HepG2 (cell line): ENCODE measurements around the gene HDHD3. TPM values are rescaled to one million over a fixed set of nuclear protein-coding genes. Genes with fewer than 3 reads are reported as not detected.

Experiments used
- BORCS8-MEF2B ChIP-seq: sonication (generic); formaldehyde crosslinking; IDR thresholded peaks from 2 replicates; pipeline ENCODE4 v1.8.0; 2022; ENCODE audit warnings: mild to moderate bottlenecking, missing genetic modification reagents
- CAMTA2 ChIP-seq: sonication (generic); formaldehyde crosslinking; IDR thresholded peaks from 2 replicates; pipeline ENCODE4 v1.4.0; 2020; ENCODE audit warnings: mild to moderate bottlenecking, missing genetic modification reagents, borderline replicate concordance
- CENPBD1 ChIP-seq: sonication (generic); formaldehyde crosslinking; IDR thresholded peaks from 2 replicates; pipeline ENCODE4 v1.8.0; 2022; ENCODE audit warnings: missing genetic modification reagents, low read depth, mild to moderate bottlenecking, borderline replicate concordance
- CREBL2 ChIP-seq: sonication (generic); formaldehyde crosslinking; IDR thresholded peaks from 2 replicates; pipeline ENCODE4 v1.8.1; 2023; ENCODE audit warnings: missing genetic modification reagents, mild to moderate bottlenecking, borderline replicate concordance
- IRF9 ChIP-seq: sonication (generic); formaldehyde crosslinking; IDR thresholded peaks from 2 replicates; pipeline ENCODE4 v1.8.0; 2022; ENCODE audit warnings: missing genetic modification reagents, mild to moderate bottlenecking, borderline replicate concordance
- KIAA2018 ChIP-seq: sonication (generic); formaldehyde crosslinking; IDR thresholded peaks from 2 replicates; pipeline ENCODE4 v1.5.0; 2020; ENCODE audit warnings: mild to moderate bottlenecking, missing genetic modification reagents, borderline replicate concordance
- KLF6 ChIP-seq: IDR thresholded peaks from 2 replicates; pipeline ENCODE4 v1.8.0; 2016; ENCODE audit warnings: missing biosample characterization, missing genetic modification reagents
- PCBP2 ChIP-seq: fragments of 200-400 bp; formaldehyde crosslinking; optimal IDR thresholded peaks from 2 replicates; pipeline ENCODE3; 2018; ENCODE audit warnings: low read length, low read depth; ENCODE audit not compliant: poor library complexity, severe bottlenecking
- ZFP41 ChIP-seq: sonication (generic); formaldehyde crosslinking; IDR thresholded peaks from 2 replicates; pipeline ENCODE4 v1.4.0; 2020; ENCODE audit warnings: mild to moderate bottlenecking, missing genetic modification reagents, borderline replicate concordance
- ZHX1 ChIP-seq: sonication (generic); formaldehyde crosslinking; IDR thresholded peaks from 2 replicates; pipeline ENCODE4 v1.8.1; 2022; ENCODE audit warnings: low read depth, mild to moderate bottlenecking, missing genetic modification reagents
- ZMYM2 ChIP-seq: sonication (generic); formaldehyde crosslinking; IDR thresholded peaks from 2 replicates; pipeline ENCODE4 v1.8.0; 2022; ENCODE audit warnings: mild to moderate bottlenecking, missing genetic modification reagents
- ZNF225 ChIP-seq: sonication (generic); formaldehyde crosslinking; IDR thresholded peaks from 2 replicates; pipeline ENCODE4 v1.4.0; 2020; ENCODE audit warnings: mild to moderate bottlenecking, missing genetic modification reagents
- ZNF343 ChIP-seq: sonication (generic); formaldehyde crosslinking; IDR thresholded peaks from 2 replicates; pipeline ENCODE4 v1.4.0; 2020; ENCODE audit warnings: mild to moderate bottlenecking, missing genetic modification reagents
- ZNF746 ChIP-seq: sonication (generic); formaldehyde crosslinking; IDR thresholded peaks from 2 replicates; pipeline ENCODE4 v1.8.0; 2022; ENCODE audit warnings: mild to moderate bottlenecking, missing genetic modification reagents
- polyA plus RNA-seq, 8 experiments: library from polyadenylated mRNA; depleted of rRNA in 3 of 8; stranded (reverse) in 7 of 8; unstranded in 1 of 8; fragments of >200 nt; fragmentation: Illumina TruSeq in 4 of 8; extraction: Trizol in 4 of 8; gene quantifications; 2 replicates each; pipeline versions ENCODE4 v1.2.1 to v1.2.3, GENCODE V29; 2011 to 2016; ENCODE audit warnings: low read depth in 4 of 8, missing spikeins in 1 of 8, mixed read lengths in 1 of 8; ENCODE audit not compliant: insufficient read depth in 1 of 8
- total RNA-seq, 5 experiments: library from RNA; depleted of rRNA; stranded (reverse); fragments of >200 nt; fragmentation: Illumina TruSeq; extraction: Trizol; gene quantifications; 2 replicates each; pipeline ENCODE4 v1.2.3, GENCODE V29; 2016; ENCODE audit warnings: low read depth in 1 of 5

The HDHD3 gene
- total and polyA plus RNA-seq, 2 of the 13 experiments (the other 11 are each of a cell fraction or from before 2014, with no cell fraction given): 23.1 to 38.5 TPM

- peak; percentile 20; the same call in 1 of the 2 replicates for TF ChIP-seq IRF9 (CRISPR knock-in tag)
- TF ChIP-seq KLF6 (CRISPR knock-in tag): 0 out of 2 replicates have a peak, but pooled peaks have one; percentile 31
- TF ChIP-seq ZNF746 (CRISPR knock-in tag): peak; percentile 66; the same call in 1 of the 2 replicates
- TF ChIP-seq ZNF343 (CRISPR knock-in tag): 0 out of 2 replicates have a peak, but pooled peaks have one; percentile 47
- no peak for TF ChIP-seq CREBL2 (CRISPR knock-in tag)
- TF ChIP-seq ZNF225 (CRISPR knock-in tag): no peak
- TF ChIP-seq BORCS8-MEF2B (CRISPR knock-in tag): peak; percentile 74
- no peak for TF ChIP-seq KIAA2018 (CRISPR knock-in tag)
- TF ChIP-seq ZFP41 (CRISPR knock-in tag): no peak
- peak; percentile 72; the same call in 1 of the 2 replicates for TF ChIP-seq ZMYM2 (CRISPR knock-in tag)
- TF ChIP-seq CAMTA2 (CRISPR knock-in tag): no peak
- TF ChIP-seq CENPBD1: no peak
- TF ChIP-seq PCBP2: no peak
- no peak for TF ChIP-seq ZHX1 (CRISPR knock-in tag)
Measured at GRCh38 chr9:113387560-113388230, 10.9 kb upstream of the HDHD3 start (continued).
